NCI-H82 treated with DMSO at 0.1 percent for 48 hours (cell line): ENCODE data around the gene VANGL1.

Source experiments
- DNase-seq: peaks from one replicate; lab custom pipeline; 2025; ENCODE audit not compliant: unreplicated experiment; lab: John Stamatoyannopoulos, UW

VANGL1 gene

DNA sequence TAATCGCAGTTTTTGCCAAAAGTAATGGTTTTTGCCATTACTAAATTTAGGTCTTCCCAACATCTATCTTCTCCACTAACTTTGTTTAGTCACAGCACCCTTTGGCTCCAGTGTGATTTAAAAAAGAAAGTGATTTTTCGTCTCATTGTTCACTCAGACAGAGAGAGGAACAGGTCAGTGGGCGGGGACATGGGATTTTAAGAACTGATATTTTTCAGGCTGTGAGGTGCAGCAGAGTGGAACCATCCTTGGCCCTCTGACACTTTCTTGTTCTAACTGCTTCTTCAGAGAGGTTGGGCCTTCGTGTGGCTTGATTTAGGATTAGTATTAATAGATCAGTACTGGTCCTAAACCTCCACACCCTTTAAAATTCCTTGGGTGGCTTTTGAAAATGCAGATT, 88.0 kb downstream of the VANGL1 start:
- no peak for DNase-seq

DNA sequence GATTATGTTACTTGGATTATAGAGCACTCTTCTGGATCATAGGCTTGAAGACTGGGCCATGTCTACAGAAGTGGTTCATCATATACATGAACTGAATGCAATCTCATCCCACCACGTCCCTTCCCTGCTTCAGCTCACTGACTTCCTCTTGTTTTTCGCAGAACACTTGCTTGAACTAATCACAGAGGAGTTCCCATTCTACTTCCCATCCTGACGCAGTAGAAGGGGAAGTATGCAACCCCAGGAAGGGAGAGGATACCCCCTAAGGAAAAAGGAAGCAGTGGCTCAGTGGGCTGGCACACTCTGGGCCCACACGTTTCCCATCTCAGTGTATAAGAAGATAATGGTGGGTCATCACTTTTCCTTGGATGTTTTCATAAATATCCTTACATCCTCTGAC, 90.5 kb downstream of the VANGL1 start:
- DNase-seq: no peak

DNA sequence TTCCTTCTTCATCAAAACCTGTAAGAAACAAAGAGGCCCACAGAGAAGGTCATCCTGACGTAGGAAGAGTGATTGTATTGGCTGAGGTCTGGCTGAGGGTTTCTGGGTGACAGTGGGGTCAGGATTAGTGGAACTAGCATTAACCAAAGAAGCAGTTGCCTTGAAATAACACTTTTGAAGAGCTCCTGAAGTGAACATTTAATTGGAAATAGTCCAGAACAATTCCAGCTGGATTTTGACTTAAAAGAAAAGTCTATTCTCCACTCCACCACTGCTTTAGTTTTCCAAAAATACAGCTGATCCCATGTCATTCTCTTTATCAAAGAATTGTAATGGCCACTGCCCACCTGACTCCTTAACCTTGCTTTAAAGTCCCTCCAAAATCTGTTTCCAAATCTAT, 99.0 kb downstream of the VANGL1 start:
- DNase-seq: no peak

DNA sequence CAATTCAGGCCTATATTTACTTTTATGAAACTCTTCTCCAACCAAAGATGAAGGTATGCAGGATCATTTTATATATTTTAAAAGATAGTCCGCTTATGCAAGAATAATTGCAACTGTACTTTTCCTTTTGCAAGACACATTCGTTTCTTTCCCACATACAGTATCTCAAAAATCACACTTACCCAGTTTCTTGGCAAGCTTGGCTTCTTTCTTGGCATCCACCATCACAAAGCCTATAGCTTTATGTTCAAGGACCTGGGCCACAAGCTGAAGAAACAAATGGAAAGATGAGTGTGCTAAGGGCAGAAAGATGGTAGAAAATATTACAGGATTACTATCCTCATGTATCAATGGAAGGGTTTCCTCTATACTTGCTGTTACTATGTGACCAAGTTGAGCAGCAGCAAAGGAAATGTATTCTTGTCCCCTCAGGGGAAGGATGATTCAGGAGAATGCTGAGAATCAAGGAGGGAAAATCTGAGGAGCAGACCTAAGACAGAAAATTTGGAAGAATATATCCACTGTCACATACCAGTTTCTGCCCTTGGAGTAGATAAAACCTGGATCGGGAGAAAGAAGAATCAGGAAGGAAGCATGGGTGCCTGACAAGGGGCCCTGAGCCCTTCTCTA, 103.0 kb downstream of the VANGL1 start:
- DNase-seq: no peak

DNA sequence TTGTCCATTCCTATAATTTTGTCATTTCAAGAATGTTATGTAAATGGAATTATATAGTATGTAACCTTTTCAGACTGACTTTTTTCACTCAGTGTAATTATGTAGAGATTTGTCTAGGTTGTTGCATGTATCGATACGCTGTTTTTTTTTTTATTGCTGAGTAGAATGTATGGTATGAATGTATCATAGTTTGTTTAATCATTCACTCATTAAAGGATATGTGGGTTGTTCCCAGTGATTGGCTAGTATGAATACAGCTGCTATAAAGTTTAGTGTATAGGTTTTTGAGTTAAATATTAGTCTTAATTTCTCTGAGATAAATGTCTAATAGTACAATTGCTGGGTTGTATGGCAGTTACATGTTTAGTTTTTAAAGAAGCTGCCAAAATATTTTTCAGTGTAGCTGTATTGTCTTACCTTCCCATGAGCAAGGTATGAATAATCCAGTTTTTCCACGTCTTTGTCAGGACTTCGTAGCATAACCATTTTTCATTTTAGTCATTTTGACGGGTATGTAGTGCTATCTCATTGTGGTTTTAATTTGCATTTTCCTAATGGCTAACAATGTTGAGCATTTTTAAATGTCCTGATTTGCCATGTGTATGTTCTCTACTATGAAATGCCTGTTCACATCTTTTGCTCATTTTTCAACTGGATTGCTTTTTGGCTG, 104.4 kb downstream of the VANGL1 start:
- DNase-seq: no peak
